Subcutaneous abdominal adipose tissue (tissue), 5 donors: ENCODE data around the gene PGBD2.
"Not testable (repeated sequence)": the region's sequence is repeated elsewhere in the genome, so short reads cannot be mapped to it uniquely, and the experiment has no call there.

Experiments
- H3K27ac ChIP-seq: one replicate; pipeline ENCODE4 v1.7.0; 2013; ENCODE audit warnings: low read depth, mild to moderate bottlenecking, inconsistent platforms, low read length, moderate library complexity
- H3K27me3 ChIP-seq, 5 donors: one replicate each; pipeline ENCODE4 v1.7.0; 2013; ENCODE audit warnings: low read length in 5 of 5, inconsistent platforms in 1 of 5; ENCODE audit not compliant: control insufficient read depth in 5 of 5, insufficient read depth in 4 of 5
- H3K36me3 ChIP-seq, 5 donors: one replicate each; pipeline ENCODE4 v1.7.0; 2013; ENCODE audit warnings: low read length in 5 of 5; ENCODE audit not compliant: control insufficient read depth in 5 of 5, insufficient read depth in 5 of 5
- H3K4me1 ChIP-seq, 5 donors: one replicate each; pipeline ENCODE4 v1.7.0; 2013; ENCODE audit warnings: low read length in 5 of 5, mild to moderate bottlenecking in 3 of 5, moderate library complexity in 1 of 5; ENCODE audit not compliant: control insufficient read depth in 5 of 5, insufficient read depth in 5 of 5
- H3K4me3 ChIP-seq, 5 donors: one replicate each; pipeline ENCODE4 v1.7.0; 2013; ENCODE audit warnings: low read length in 5 of 5, low read depth in 1 of 5
- H3K9ac ChIP-seq, 5 donors: one replicate each; pipeline ENCODE4 v1.7.0; 2013; ENCODE audit warnings: low read length in 5 of 5, mild to moderate bottlenecking in 4 of 5, moderate library complexity in 3 of 5
- H3K9me3 ChIP-seq, 5 donors: one replicate each; pipeline ENCODE4 v1.7.0; 2013; ENCODE audit warnings: low read length in 5 of 5; ENCODE audit not compliant: control insufficient read depth in 5 of 5
- donor health status: healthy.
- donor health status: healthy.
- donor health status: healthy.
- donor health status: healthy.
- donor health status: healthy.

The PGBD2 gene

DNA sequence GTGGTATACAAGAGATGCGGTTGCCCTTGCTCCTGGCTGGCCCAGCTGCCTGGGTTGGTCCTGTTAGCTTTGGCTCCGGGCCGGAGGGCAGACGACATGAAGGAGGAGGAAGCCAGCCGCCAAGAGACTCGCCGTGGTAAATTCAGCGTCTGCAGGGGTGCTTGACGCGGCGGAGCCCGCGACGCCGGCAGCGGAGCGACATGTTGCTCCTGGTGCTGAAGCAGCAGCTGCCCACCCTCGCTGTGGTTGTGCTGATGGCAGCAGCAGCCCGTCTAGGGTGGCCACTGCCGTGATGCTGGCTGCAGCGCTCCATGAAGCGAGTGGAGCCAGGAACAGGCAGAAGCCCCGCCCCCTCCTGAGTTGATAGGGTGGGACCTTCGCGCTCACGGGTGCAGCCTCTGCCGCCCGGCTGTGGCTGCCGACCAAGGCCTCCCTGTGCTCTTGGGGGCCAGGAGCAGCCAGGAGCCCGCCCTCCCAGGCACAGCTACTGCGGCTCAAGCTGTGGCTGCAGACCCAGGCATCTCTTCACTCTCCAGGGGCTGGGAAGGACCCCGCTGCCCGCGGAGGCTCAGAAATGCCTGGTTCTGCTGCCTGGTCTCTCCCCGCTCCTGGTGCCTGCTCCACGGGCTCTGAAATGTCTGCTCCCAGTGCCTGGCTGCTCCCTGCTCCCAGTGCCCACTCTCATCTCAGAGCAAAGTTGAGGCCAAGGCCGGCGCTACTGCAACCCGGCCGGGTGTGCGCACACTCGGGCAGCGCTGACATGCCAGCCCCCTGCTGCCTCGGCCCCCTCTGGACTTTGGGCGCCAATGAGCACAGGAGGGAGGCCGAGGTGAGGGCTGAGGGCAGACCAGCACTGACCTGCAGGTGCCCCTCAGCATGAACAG lies 42.8 kb upstream of the PGBD2 start:
- H3K9me3 ChIP-seq: no peaks in the 10 kb centered on the region
- H3K4me1 ChIP-seq: peaks cover 4 to 28% (median 27%) of the 10 kb centered on the region in 5 donors
- H3K27me3 ChIP-seq: no peaks in the 10 kb centered on the region
- peak overlapping the region in 4 of 5 donors; percentile 22 to 75 (median 68) for H3K9ac ChIP-seq
- H3K27ac ChIP-seq: no peak overlapping the region
- peak overlapping the region in 4 of 5 donors; percentile 75 to 82 (median 79) for H3K4me3 ChIP-seq
- no peaks in the 10 kb centered on the region for H3K36me3 ChIP-seq

GRCh38 chr1:248871837-248872401 lies 34.1 kb upstream of the PGBD2 start:
- peaks cover 7 to 12% (median 10%) of the 10 kb centered on the region in 5 donors for H3K4me1 ChIP-seq
- no peak overlapping the region for H3K27ac ChIP-seq
- no peak overlapping the region for H3K4me3 ChIP-seq
- H3K36me3 ChIP-seq: peaks cover 0 to 3% (median 0%) of the 10 kb centered on the region in 5 donors
- peaks cover 0 to 9% (median 0%) of the 10 kb centered on the region in 5 donors for H3K27me3 ChIP-seq
- no peak overlapping the region for H3K9ac ChIP-seq
- peaks cover 0 to 6% (median 0%) of the 10 kb centered on the region in 5 donors for H3K9me3 ChIP-seq

GRCh38 chr1:248872752-248873408 lies 33.2 kb upstream of the PGBD2 start:
- Histone ChIP-seq H3K27me3 (peaks cover 0 to 9% (median 0%) of the 10 kb centered on the region in 5 donors), H3K9me3 (peaks cover 0 to 6% (median 0%) of the 10 kb centered on the region in 5 donors), H3K27ac (peak overlapping the region; percentile 90), H3K4me1 (peaks cover 7 to 12% (median 10%) of the 10 kb centered on the region in 5 donors), H3K9ac (peak overlapping the region; percentile 76 to 100 (median 86)), H3K4me3 (peak overlapping the region; percentile 72 to 97 (median 91)), H3K36me3 (peaks cover 0 to 3% (median 0%) of the 10 kb centered on the region in 5 donors)

DNA sequence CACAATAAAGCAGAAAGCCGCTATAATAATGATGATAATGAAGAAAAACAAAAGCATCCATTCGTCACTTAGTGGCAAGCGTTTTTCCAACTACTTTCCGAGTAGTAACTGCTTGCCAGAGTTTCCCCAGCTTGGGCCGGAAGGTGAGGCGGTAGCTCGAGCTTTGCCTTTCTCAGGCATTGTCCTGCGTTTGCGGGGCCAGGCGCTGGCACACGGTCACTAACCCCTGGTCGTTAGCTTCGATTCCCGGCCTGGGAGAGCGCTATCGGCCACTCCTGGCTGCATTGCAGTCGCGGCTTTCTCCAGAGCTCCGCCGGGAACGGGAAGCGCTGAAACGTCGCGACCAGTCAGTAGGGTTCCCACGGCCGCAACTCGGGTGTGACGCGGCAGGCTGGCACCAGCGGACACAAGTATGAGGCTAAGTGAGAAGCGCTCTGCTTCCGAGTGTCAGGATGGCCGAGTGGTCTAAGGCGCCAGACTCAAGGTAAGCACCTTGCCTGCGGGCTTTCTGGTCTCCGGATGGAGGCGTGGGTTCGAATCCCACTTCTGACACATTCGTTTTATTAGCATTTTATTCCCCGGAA lies 32.5 kb upstream of the PGBD2 start:
- Histone ChIP-seq H3K4me3 (peak overlapping the region; percentile 72 to 97 (median 91)), H3K27ac (peak overlapping the region; percentile 90), H3K4me1 (peaks cover 7 to 12% (median 10%) of the 10 kb centered on the region in 5 donors), H3K27me3 (peaks cover 0 to 9% (median 0%) of the 10 kb centered on the region in 5 donors), H3K36me3 (peaks cover 0 to 3% (median 0%) of the 10 kb centered on the region in 5 donors), H3K9me3 (peaks cover 0 to 6% (median 0%) of the 10 kb centered on the region in 5 donors), H3K9ac (peak overlapping the region; percentile 76 to 100 (median 86))

DNA sequence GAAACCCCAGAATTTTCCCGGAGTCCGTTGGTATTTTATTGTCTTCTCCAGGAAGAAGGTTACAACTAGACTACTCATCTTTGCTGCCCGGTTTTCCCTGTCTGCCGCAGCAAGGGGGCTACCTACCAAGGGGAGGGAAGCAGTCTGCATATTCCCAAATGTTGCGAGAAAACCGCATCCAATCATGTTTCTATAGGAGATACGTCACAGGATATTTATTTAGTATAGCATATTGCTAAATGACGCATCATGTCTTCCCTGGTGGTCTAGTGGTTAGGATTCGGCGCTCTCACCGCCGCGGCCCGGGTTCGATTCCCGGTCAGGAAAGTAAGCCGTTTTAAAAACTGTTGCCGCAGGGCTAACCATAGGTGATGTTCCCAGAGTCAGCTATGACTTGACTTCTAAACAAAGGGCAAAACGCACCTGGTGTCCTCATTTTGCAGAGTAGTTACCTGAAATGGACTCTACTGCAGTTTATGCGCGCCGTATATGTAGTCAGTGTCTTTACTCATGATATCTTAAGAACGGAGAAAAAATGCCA lies 32.0 kb upstream of the PGBD2 start:
- peaks cover 7 to 12% (median 10%) of the 10 kb centered on the region in 5 donors for H3K4me1 ChIP-seq
- peaks cover 0 to 9% (median 0%) of the 10 kb centered on the region in 5 donors for H3K27me3 ChIP-seq
- peak overlapping the region; percentile 90 for H3K27ac ChIP-seq
- H3K36me3 ChIP-seq: peaks cover 0 to 3% (median 0%) of the 10 kb centered on the region in 5 donors
- H3K9me3 ChIP-seq: peaks cover 0 to 6% (median 0%) of the 10 kb centered on the region in 5 donors
- peak overlapping the region; percentile 72 to 97 (median 88) for H3K4me3 ChIP-seq
- peak overlapping the region in 4 of 5 donors; percentile 76 to 100 (median 90) for H3K9ac ChIP-seq

GRCh38 chr1:248881261-248881660 lies 24.8 kb upstream of the PGBD2 start:
- H3K27me3 ChIP-seq: no peaks in the 10 kb centered on the region
- no peak overlapping the region for H3K9ac ChIP-seq
- no peak overlapping the region for H3K4me3 ChIP-seq
- H3K27ac ChIP-seq: no peak overlapping the region
- H3K4me1 ChIP-seq: peaks cover 0 to under 1% (median 0%) of the 10 kb centered on the region in 5 donors
- no peaks in the 10 kb centered on the region for H3K36me3 ChIP-seq
- no peaks in the 10 kb centered on the region for H3K9me3 ChIP-seq

DNA sequence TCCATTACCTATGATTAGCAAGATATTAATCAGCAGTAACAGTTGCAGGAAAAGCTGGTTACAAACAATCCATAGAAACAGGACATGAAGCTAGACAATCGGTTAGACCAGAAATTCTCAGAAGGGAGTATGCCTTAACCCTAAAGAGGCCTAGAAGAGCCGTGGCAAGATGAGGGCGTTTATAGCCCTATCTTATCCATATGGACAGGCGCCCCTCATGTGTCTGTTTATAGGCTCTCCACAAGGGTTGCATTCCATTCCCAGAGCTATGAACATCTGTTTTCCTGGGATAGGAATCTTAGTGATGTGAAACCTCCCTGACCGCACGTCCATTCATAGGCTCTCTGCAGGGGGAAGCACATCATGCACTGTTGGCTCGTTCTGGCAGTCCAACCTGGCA lies 23.6 kb upstream of the PGBD2 start:
- H3K4me3 ChIP-seq, H3K27ac ChIP-seq: not testable (repeated sequence)

GRCh38 chr1:248884632-248885295 lies 21.3 kb upstream of the PGBD2 start:
- no peaks in the 10 kb centered on the region for H3K36me3 ChIP-seq
- H3K27ac ChIP-seq: no peak overlapping the region
- H3K4me1 ChIP-seq: peaks cover 0 to 6% (median 4%) of the 10 kb centered on the region in 5 donors
- H3K27me3 ChIP-seq: no peaks in the 10 kb centered on the region
- H3K9ac ChIP-seq: no peak overlapping the region
- no peak overlapping the region for H3K4me3 ChIP-seq
- H3K9me3 ChIP-seq: no peaks in the 10 kb centered on the region

More for the DNA sequence above, 23.6 kb upstream of the PGBD2 start:
- not testable (repeated sequence) for H3K27me3 ChIP-seq, H3K36me3 ChIP-seq, H3K4me1 ChIP-seq, H3K9me3 ChIP-seq, H3K9ac ChIP-seq

- Histone ChIP-seq H3K36me3 (no peaks in the 10 kb centered on the region), H3K9ac (no peak overlapping the region), H3K27me3 (peaks cover 0 to 3% (median 0%) of the 10 kb centered on the region in 5 donors), H3K4me1 (peaks cover 0 to 6% (median 4%) of the 10 kb centered on the region in 5 donors), H3K9me3 (no peaks in the 10 kb centered on the region), H3K4me3 (no peak overlapping the region), H3K27ac (no peak overlapping the region)
These were observed 20.4 kb upstream of the PGBD2 start for GRCh38 chr1:248885646-248886045.
